Lower leg skin (tissue), 3 donors: ENCODE results near the gene CCDC146.
"Not testable (repeated sequence)": the region's sequence is repeated elsewhere in the genome, so short reads cannot be mapped to it uniquely, and the experiment has no call there.

Experiments used
- CTCF ChIP-seq, 3 donors: fragments of 450-650 bp; IDR thresholded peaks; one replicate each; pipeline ENCODE4 v1.5.1; 2016; ENCODE audit warnings: antibody characterized with exemption in 3 of 3, mild to moderate bottlenecking in 3 of 3, moderate library complexity in 2 of 3
- POLR2A ChIP-seq, 2 donors: fragments of 450-650 bp; IDR thresholded peaks; one replicate each; pipeline ENCODE4 v1.6.1; 2016 to 2017; ENCODE audit warnings: antibody characterized with exemption in 2 of 2, mild to moderate bottlenecking in 1 of 2, moderate library complexity in 1 of 2

- TF ChIP-seq POLR2A, CTCF (IDR thresholded peaks at IDR 0.05): not testable (repeated sequence)
Observed at GRCh38 chr7:77125486-77125885, 3.1 kb downstream of the CCDC146 start.
